Measurements from ENCODE around the gene NYAP2.

The NYAP2 gene

DNA sequence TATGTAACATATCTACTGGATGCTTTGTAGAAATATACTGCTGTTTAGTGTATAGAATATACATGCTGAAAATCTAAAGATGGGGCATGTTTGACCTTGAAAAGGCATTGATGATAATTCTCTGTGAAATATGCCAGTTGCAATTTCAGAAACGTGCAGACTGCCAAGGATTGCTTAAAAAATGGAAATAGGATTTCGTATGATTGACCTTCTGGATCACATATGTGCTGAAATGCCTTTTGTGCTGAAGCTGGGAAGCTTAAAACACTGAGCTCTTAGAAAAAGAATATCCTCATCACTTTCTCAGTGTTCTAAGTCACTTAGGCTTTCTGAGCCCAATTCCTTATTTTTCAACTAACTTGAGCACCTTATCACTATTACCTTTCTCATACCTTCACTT is 14.3 kb downstream of the NYAP2 start:
- H3K4me3 ChIP-seq, result no peak overlapping the region
- H3K27me3 ChIP-seq (ENCODE audit: low read depth), result no peaks in the 10 kb centered on the region
- no peak for DNase-seq (ENCODE audit: low spot score in 2 of 2)
- no peaks in the 10 kb centered on the region for H3K9me3 ChIP-seq
- in situ Hi-C loops (cut with MboI; ENCODE audit: low sequenced_read_pairs), result no loop called here
- H3K36me3 ChIP-seq (replicated peaks), result no peaks in the 10 kb centered on the region
- H3K4me1 ChIP-seq, result no peaks in the 10 kb centered on the region

DNA sequence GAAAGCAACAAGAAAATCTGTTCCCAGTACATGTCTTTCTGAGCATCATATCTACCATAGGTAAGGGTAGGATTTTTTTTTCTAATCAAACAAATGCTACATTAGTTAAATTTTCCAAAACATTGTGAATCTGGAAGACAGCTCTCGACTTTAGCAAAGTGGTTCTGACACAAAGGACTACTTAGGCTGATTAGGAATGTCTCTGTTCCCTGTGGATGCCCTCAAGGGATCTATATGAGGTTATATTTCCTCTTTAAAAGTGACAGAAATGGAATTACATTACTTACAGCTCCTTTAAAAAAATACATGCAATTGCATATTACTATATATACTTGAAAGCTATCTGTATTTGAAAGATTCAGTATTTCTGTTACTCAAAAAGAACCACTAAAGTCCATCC is 15.4 kb downstream of the NYAP2 start:
- no peaks in the 10 kb centered on the region for H3K4me1 ChIP-seq
- DNase-seq (ENCODE audit: low spot score in 2 of 2), result no peak
- no peaks in the 10 kb centered on the region for H3K36me3 ChIP-seq (replicated peaks)
- H3K27me3 ChIP-seq (ENCODE audit: low read depth), result no peaks in the 10 kb centered on the region
- in situ Hi-C loops (cut with MboI; ENCODE audit: low sequenced_read_pairs), result no loop called here
- no peaks in the 10 kb centered on the region for H3K9me3 ChIP-seq
- no peak overlapping the region for H3K4me3 ChIP-seq

DNA sequence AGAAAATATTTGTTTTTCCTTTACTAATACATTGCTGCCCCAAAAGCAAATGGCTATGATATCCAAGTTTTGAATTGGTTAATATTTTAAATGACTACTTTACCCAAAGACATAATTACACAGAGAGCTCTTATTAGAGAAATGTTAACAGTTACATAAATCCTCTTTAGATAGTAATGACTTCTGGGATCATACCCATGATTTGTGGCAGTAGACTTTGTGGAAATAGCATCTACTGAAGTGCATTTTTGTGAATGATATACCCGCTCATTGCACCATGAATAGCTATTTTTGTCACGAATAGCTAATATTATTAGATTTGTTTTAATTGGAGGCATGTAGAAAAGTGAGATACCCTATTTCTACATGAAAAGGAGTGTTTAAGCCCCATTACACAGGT is 15.8 kb downstream of the NYAP2 start:
- no peaks in the 10 kb centered on the region for H3K9me3 ChIP-seq
- H3K27me3 ChIP-seq (ENCODE audit: low read depth), result no peaks in the 10 kb centered on the region
- in situ Hi-C loops (cut with MboI; ENCODE audit: low sequenced_read_pairs), result no loop called here
- no peaks in the 10 kb centered on the region for H3K4me1 ChIP-seq
- DNase-seq (ENCODE audit: low spot score in 2 of 2), result no peak
- no peak overlapping the region for H3K4me3 ChIP-seq
- no peaks in the 10 kb centered on the region for H3K36me3 ChIP-seq (replicated peaks)

DNA sequence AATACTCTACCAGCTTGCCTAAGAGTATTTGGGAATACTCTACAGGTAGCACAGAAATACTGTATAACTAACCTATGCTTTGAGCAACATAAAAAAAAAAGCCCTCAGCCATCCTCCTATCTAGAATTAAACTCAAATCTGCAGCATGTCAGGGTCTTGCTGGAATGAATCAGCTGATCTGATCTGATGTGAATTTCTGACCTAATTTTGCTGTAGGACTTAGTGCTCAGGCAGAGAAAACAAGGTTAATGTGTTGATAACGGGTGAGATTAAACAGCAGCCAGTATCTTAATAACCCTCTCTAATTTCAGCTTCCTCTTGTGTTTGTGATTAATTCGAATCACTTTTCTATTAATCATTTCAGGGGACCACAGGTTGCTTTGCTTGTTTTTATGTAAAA is 16.3 kb downstream of the NYAP2 start:
- Histone ChIP-seq H3K9me3 (no peaks in the 10 kb centered on the region), H3K36me3 (replicated peaks) (no peaks in the 10 kb centered on the region), H3K4me3 (no peak overlapping the region), H3K4me1 (no peaks in the 10 kb centered on the region), H3K27me3 (ENCODE audit: low read depth) (no peaks in the 10 kb centered on the region)
- DNase-seq (ENCODE audit: low spot score in 2 of 2), result no peak
- in situ Hi-C loops (cut with MboI; ENCODE audit: low sequenced_read_pairs), result no loop called here

DNA sequence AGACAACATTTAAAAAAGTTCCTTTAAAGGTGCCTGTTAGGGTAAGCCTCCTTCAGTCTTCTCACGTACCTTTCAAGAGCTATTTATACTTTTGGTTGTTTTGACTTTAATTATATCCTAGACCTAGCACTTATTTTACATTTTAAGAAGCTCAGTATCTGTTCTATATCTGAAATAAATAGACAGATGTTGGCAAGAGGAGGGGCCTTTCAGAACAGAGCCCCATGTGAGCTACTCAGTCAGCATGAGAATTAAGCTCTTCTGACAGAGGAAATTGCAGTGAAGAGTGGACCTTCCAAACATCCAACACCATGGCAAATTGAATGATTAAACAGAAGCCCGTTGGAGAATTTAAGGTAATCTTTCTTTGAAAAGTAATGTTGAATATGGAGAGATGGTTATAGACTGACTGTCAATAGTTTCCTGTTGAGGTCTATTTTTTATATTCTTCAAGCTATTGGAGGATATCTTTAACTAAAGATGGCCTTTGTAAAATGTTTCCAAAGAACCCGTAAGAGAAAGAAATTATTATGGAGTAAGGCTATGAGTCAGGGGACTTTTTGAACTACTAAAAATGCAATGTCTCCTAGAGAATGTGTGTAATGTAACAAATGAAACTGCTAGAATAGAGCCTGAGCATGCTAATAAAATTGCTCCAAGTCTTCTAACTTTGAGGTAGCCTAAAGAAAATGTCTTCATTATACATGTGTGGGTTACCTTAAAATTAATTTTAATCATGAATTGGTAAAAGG is 17.3 kb downstream of the NYAP2 start:
- Histone ChIP-seq H3K36me3 (replicated peaks) (no peaks in the 10 kb centered on the region), H3K4me3 (no peak overlapping the region), H3K9me3 (no peaks in the 10 kb centered on the region), H3K4me1 (no peaks in the 10 kb centered on the region), H3K27me3 (ENCODE audit: low read depth) (no peaks in the 10 kb centered on the region)
- in situ Hi-C loops (cut with MboI; ENCODE audit: low sequenced_read_pairs), result no loop called here
- DNase-seq (ENCODE audit: low spot score in 2 of 2), result no peak

DNA sequence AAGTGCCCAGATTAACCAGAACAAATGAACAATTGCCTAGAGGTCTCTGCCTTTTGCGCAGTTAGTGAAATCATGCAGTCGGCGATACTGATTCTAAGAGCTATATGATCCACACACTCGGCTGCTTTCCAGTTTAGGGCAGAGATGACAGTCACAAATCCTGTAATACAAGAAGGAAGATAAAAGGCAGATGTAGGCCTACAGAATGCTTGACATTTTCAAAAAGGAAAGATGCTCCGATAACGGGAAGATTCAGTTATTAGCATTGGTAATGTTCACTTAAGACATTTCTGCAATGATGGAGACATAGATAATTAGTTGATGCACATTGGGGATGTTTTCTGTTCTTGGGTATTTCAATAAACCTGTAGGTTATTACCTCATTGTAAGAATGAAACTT is 19.5 kb downstream of the NYAP2 start:
- Histone ChIP-seq H3K36me3 (replicated peaks) (no peaks in the 10 kb centered on the region), H3K4me3 (no peak overlapping the region), H3K27me3 (ENCODE audit: low read depth) (no peaks in the 10 kb centered on the region), H3K4me1 (no peaks in the 10 kb centered on the region), H3K9me3 (no peaks in the 10 kb centered on the region)
- in situ Hi-C loops (cut with MboI; ENCODE audit: low sequenced_read_pairs), result no loop called here
- no peak for DNase-seq (ENCODE audit: low spot score in 2 of 2)

DNA sequence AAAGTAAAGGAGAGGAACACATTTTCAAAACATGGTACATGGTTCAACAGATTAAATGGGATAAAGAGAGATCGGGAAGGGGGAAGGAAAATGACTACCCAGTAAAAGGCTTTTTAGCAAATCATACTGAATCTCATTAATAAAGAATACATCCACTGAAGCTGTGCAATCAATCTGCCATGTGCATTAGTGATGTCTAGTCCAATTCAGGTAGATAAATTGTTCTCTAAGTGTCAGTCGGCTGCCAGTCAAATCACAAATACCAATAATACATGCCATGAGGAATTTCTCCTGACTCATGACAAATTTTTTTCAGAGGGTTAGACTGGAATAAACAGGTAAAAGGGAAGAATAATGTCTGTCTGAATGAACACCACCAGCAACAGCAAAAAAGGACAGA is 22.6 kb downstream of the NYAP2 start:
- H3K36me3 ChIP-seq (replicated peaks), result no peaks in the 10 kb centered on the region
- no peaks in the 10 kb centered on the region for H3K9me3 ChIP-seq
- in situ Hi-C loops (cut with MboI; ENCODE audit: low sequenced_read_pairs), result no loop called here
- no peaks in the 10 kb centered on the region for H3K4me1 ChIP-seq
- H3K4me3 ChIP-seq, result no peak overlapping the region
- DNase-seq (ENCODE audit: low spot score in 2 of 2), result no peak
- no peaks in the 10 kb centered on the region for H3K27me3 ChIP-seq (ENCODE audit: low read depth)

DNA sequence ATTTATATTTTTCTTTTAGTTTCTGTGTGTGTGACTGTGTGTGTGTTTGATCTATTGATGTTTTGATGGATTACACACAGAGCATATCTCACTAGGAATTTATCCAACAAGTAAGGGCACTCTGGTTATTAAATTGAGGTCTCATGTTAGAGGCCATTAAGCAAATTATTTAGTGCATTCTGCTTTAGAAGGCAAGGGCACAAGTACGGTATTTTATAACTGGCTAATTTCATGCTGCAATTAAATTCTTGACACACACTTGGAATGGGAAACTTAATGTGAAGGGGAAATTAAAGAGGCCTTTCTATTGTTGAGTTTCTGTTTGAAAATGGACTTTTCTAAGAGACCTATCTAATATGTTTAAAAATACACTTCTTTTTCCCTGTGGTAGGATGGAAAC is 25.8 kb downstream of the NYAP2 start:
- H3K4me1 ChIP-seq, result no peaks in the 10 kb centered on the region
- no peak for DNase-seq (ENCODE audit: low spot score in 2 of 2)
- in situ Hi-C loops (cut with MboI; ENCODE audit: low sequenced_read_pairs), result no loop called here
- no peak overlapping the region for H3K4me3 ChIP-seq
- H3K36me3 ChIP-seq (replicated peaks), result no peaks in the 10 kb centered on the region
- no peaks in the 10 kb centered on the region for H3K27me3 ChIP-seq (ENCODE audit: low read depth)
- no peaks in the 10 kb centered on the region for H3K9me3 ChIP-seq

DNA sequence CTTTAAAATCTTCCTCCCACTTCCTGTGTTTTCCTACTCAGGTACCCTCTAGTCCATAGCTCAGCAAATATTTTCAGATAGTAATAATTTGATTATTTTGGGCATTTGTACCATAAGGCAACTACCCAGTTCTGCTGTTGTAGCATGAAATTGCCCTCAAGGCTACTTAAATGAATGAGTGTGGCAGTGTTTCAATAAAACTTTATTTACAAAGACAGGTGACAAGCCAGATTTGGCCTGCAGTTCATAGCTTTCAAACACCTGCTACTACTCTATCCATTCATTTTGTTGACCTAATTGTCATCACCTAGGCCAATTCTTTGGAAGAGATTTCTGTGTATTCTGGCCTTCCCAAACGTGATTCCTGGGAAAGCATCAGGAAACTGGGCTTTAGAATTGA is 28.9 kb downstream of the NYAP2 start:
- H3K4me1 ChIP-seq, result no peaks in the 10 kb centered on the region
- DNase-seq (ENCODE audit: low spot score in 2 of 2), result no peak
- in situ Hi-C loops (cut with MboI; ENCODE audit: low sequenced_read_pairs), result no loop called here

DNA sequence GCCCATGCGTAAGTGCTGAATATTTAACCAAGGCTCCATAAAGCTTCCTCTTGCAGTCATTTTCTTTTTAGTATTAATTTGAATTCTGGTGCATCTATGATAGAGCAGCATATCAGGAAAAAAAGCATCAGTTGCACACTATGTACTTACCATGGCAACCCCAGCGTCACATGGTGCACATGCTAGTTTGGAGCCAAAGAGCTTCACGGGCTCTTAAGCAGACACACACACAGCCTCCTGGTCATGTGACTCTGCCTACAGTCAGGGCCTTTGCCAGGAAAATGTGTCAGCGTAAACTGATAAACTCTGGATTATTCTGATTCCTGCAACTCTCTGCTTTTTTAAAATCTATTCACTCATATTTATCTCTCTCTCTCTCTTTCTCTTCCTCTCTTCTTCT is 30.2 kb downstream of the NYAP2 start:
- no peaks in the 10 kb centered on the region for H3K4me1 ChIP-seq
- no peaks in the 10 kb centered on the region for H3K36me3 ChIP-seq (replicated peaks)
- no peak for DNase-seq (ENCODE audit: low spot score in 2 of 2)
- no peaks in the 10 kb centered on the region for H3K27me3 ChIP-seq (ENCODE audit: low read depth)
- in situ Hi-C loops (cut with MboI; ENCODE audit: low sequenced_read_pairs), result no loop called here
- no peak overlapping the region for H3K4me3 ChIP-seq
- no peaks in the 10 kb centered on the region for H3K9me3 ChIP-seq

More for the DNA sequence above, 28.9 kb downstream of the NYAP2 start:
- no peaks in the 10 kb centered on the region for H3K36me3 ChIP-seq (replicated peaks)
- H3K27me3 ChIP-seq (ENCODE audit: low read depth), result no peaks in the 10 kb centered on the region
- H3K9me3 ChIP-seq, result no peaks in the 10 kb centered on the region
- no peak overlapping the region for H3K4me3 ChIP-seq

DNA sequence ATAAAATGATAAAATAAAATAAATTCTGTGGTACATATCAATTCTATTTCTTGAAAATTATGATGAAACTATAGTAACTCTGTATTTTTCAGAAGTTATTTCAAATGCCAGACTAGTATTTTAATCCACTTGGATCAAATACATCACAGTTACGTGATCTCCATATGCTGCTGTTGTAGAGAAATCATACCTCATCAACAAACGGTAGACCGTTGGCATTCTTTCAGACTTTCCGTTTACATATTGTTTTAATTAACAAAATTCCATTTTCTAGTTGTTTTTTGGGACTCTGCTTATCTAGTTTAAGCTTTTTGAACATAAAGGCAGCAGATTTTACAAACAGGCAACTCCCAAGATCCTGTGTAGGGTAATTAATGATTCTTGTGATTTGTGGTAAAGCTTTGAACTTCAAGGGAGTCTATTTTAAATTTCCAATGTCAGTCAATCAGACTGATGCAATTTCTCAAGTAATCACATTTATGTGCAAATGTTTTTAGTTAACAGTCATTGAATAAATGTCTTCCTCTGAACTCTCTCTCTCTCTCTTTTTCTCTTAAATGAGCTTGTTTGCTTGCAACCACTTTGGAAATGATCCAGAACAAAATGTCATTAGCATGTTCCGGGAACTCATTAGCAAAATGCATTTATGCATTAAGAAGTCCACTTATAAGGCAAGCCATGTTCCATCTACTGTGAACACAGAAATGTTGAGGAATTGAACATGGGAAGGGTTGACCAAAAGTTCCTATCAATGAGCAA is 31.8 kb downstream of the NYAP2 start:
- no peak for DNase-seq (ENCODE audit: low spot score in 2 of 2)
- no peak overlapping the region for H3K4me3 ChIP-seq
- no peaks in the 10 kb centered on the region for H3K4me1 ChIP-seq
- no peaks in the 10 kb centered on the region for H3K36me3 ChIP-seq (replicated peaks)
- H3K9me3 ChIP-seq, result no peaks in the 10 kb centered on the region
- in situ Hi-C loops (cut with MboI; ENCODE audit: low sequenced_read_pairs), result no loop called here
- no peaks in the 10 kb centered on the region for H3K27me3 ChIP-seq (ENCODE audit: low read depth)

DNA sequence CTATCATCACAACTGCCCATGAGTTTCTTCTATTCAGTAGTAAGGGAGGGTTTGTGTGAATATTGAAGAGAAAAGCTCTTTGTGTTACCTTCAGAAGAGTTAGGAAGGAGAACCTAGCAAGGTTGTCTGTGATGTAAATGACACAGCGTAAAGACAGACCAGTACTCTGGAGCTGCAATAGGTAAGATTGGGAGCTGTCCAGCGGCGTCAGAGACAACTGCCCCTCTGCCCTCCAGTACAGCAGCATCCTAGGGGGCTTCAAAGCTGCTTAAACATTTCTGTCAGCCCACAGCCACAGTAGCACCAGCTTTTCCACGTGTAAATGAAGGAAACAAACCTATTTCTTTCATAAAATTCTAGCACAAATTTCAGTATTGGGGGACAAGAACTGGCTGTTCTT is 34.5 kb downstream of the NYAP2 start:
- Histone ChIP-seq H3K27me3 (ENCODE audit: low read depth) (no peaks in the 10 kb centered on the region), H3K36me3 (replicated peaks) (no peaks in the 10 kb centered on the region), H3K4me3 (no peak overlapping the region), H3K9me3 (no peaks in the 10 kb centered on the region), H3K4me1 (no peaks in the 10 kb centered on the region)
- in situ Hi-C loops (cut with MboI; ENCODE audit: low sequenced_read_pairs), result no loop called here
- no peak for DNase-seq (ENCODE audit: low spot score in 2 of 2)

DNA sequence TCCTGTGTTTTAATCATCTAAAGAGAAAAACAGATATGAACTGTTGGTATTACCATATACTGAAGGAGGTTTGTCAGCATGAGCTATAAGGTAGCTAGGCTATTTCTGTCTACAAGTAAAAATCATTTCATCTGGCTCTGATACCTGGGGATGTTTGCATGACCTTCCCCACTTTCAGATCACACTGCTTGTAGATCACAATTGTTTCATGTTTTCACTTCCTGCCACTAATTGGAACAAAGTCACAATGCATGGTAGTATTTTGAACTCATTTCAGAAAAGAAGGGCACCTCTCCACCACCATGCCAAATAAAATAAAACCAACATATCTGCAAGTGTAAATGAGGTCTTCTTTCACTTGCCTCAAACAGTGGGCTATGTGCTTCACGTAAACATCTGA is 37.8 kb downstream of the NYAP2 start:
- in situ Hi-C loops (cut with MboI; ENCODE audit: low sequenced_read_pairs), result no loop called here
- H3K27me3 ChIP-seq (ENCODE audit: low read depth), result no peaks in the 10 kb centered on the region
- no peak for DNase-seq (ENCODE audit: low spot score in 2 of 2)
- no peaks in the 10 kb centered on the region for H3K36me3 ChIP-seq (replicated peaks)
- H3K4me1 ChIP-seq, result no peaks in the 10 kb centered on the region
- H3K4me3 ChIP-seq, result no peak overlapping the region
- no peaks in the 10 kb centered on the region for H3K9me3 ChIP-seq

DNA sequence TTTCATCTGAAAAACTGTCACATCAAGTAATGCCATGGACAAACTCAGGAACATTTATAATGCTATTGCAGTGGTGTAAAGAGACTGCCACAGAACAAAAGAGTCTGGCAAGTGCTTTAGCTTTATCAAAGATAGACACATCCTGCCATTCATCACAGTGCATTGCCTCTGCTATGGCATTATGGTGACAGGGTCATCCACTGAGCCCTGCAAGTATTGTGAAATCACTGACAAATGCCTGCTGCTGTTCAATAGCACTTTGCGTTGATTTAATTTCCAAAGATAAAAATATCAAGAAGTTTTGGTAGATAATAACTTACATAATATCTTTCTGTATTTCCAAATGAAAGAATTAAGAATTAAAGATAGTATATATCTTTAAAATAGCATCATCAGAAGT is 38.7 kb downstream of the NYAP2 start:
- H3K36me3 ChIP-seq (replicated peaks), result no peaks in the 10 kb centered on the region
- in situ Hi-C loops (cut with MboI; ENCODE audit: low sequenced_read_pairs), result no loop called here
- no peaks in the 10 kb centered on the region for H3K9me3 ChIP-seq
- H3K27me3 ChIP-seq (ENCODE audit: low read depth), result no peaks in the 10 kb centered on the region
- H3K4me1 ChIP-seq, result no peaks in the 10 kb centered on the region
- DNase-seq (ENCODE audit: low spot score in 2 of 2), result no peak
- no peak overlapping the region for H3K4me3 ChIP-seq
